T-helper 2 cell (primary cell): ENCODE measurements around the gene DYRK1B.
"Not testable (repeated sequence)": the region's sequence is repeated elsewhere in the genome, so short reads cannot be mapped to it uniquely, and the experiment has no call there.

Experiments used
- DNase-seq, 5 experiments: peaks; one replicate each; pipeline versions ENCODE4 v3.0.0 to v3.0.0-alpha.2; 2012 to 2022

The DYRK1B gene

DNA sequence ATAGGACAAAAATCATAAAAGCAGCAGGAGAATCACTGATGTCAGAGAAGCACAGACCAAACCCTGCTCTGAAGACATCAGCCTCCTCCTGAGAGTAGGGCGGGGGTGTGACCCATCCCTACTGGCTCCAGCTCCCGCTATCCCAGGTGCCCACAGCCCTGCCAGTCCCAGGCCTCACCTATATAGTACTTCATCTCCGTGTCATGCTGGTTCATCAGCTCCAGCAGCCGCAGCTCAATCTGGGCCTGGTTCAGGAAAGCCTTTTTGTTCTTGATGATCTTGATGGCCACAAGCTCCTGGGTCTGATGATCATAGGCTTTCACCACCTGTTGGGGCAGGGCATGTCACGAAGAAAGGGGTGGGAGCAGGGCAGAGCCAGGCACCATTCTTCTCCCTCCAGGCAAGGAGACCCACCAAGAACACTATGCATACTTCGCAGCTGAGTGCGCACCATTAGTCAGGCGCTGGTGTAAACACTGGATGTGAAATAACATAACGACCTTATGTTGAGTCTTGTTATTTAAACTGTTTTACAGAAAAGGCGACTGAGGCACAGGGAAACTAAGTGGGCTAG, 4.2 kb downstream of the DYRK1B start:
- DNase-seq, result no peak

DNA sequence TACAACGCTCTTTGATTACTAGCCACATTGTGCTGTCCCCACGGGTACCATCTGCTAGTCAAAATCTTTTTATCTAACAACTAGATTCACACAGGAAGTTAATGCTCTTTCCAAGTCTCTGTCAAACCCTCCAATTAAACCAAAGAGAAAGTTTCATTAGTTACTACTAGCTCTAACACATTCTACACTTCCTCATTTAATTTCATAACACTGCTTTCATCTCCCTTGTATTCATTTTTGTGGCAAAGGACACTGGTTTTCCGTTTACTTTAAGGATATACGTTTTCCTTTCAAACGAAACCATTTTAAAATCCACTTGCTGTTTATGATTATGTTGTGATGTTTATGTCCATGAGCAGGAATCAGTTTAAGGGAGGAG, 5.3 kb downstream of the DYRK1B start:
- DNase-seq, result peak in 1 of 5 experiments; percentile 19

- peak in 1 of 5 experiments; percentile 34 for DNase-seq
Measured at GRCh38 chr19:39828015-39828653, 5.8 kb downstream of the DYRK1B start.

- no peak for DNase-seq
Measured at GRCh38 chr19:39827216-39827615, 6.7 kb downstream of the DYRK1B start.

DNA sequence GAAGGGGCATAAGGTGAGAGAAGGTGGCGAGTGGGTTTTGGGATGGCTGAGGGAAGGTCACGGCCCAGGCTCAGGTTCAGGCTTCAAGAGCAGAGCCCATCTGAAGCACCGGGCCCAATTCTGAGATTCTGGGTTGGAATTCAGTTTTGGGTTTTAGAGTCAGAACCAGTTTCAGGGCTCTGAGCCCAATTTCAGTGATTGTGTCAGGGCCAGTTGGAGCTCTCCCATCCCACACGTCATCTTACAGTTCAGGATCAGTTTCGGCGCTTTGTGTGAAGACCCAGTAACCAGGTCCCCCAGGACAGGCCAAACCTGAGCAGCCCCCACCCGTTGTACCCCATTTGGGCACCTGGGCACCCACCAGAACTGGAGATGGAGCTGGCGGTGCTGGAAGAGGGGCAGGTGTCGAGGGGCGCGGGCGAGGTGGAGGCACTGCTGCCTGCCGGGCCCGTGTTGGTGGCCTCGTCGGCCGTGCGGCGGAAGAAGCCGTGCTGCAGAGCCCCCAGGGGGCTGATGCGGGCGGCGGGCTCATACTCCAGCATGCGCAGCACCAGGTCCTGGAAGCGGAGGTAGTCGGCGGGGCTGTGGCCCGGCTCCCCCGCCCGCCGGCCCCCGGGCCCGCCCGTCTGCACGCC, 7.5 kb downstream of the DYRK1B start:
- DNase-seq, result no peak

DNA sequence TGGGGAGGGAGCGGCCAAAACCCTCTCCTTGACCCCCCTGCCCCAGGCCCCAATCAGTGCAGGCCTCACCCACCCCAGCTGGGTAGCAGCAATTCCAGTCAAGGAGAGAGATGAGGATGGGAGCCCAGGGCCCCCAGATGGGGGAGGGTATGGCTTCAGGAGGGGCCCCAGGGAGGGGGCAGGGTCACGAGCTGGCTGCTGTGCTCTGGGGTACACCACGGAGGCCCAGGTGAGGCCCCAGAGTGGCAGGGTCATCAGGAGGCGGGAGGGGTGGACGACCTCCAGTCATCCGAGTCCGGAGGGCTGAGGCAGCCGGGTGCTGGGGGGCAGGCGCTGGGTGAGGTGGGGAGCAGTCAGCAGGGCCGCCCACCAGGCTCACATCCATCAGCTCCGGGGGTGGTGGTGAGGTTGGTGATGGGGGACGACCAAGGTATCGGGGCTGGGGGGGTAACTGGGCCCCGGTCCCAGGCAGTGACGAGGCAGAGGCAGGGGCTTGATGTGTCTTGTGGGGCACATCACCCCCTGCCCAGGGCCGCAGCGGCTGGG, 8.4 kb downstream of the DYRK1B start:
- DNase-seq, result no peak

DNA sequence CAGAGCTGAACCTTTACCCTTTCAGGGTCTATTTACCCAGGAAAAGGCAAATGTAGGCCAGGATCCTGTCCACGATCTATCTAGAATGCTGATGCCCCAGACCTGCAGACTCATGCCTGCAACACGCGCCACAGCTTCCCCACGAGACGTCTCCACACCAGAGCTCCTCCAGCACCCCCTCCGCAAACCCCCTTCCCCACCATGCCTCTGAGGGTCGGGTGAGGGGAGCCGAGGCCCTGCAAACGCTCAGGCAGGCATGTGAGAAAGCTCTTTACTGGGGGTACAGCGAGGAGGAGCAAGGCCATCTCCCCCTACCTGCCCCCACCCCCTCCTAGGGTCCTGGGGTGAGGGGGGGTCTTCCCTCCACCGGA, 8.9 kb downstream of the DYRK1B start:
- DNase-seq, result no peak

DNA sequence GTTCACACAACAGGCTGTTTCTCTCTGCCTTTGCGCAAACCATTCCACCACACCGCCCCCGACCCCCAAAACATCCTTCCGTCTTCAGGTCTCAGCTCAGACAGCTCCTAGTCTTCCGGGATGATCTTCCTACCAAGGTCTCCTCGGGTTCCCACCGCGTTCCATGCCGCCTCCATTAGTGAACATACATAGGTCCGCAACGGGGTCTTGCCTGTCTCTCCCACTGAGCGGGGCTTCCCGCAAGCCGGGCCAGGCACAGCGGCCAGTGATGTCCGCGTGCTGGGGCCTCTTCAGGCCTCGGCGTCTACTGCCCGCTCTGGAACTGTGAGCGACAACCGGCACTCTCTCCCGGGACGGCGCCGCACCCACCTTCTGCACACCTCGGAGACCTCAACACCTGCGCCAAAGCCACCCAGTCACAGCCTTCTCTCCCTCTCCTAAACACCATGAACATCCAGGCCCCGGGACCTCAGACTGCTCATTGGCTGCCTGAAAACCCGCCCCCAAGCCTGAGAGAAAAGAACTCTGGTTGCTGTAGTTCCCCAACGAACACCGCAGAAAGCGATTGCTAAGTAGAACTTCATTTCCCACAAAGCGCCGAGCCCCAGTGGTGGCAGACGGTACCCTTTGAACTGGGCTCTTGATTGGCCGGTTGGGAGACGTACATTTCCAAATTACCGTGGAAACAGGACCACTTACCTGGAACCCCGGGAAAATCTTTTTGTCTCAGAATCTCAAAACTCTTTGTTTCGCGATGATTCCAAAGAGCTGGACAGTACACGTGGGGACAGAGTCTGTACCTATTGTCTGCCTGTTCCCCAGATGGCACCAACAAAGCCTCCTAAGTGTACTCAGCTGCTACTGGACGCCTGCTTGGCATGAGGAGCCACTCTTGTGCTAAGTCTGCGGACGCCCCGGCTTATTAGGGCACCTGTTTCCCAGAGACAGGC, 9.5 kb downstream of the DYRK1B start:
- DNase-seq, result peak; percentile 65 to 95 (median 81)

DNA sequence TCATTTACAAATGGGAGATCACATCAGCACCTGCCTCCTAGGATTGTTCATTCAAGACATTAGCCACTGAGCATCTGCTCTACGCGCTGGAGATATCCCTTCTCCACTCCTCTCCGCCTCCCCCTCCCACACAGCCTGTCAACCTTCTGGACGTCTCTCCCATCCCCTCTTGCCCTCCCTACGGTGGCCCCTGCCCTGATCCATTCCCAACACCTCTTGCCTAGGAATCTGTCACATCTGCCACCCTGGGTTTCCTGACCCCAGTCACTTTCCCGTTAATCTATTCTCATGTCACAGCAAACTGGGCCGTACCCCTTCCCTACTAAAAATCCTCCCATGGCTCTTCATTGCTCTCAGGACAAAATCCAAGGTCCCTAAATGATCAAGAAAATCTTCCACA, 10.3 kb downstream of the DYRK1B start:
- DNase-seq, result no peak

DNA sequence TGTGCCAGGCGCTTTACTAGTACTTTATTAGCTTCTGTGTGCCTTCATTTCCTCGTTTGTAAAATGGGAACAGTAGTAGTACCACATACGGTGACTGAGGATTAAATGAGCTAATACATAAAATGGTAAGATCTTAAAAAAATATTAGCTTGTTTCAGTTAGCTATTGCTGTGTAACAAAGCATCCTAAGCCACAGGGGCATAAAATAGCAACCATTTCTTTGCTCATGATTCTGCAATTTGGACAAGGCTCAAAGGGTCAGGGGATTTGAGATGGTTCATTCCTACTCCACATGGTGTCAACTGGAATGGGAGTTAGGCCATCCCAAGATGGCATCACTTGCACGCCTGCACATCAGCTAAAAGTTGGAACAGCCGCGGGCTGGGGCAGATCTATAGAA, 13.3 kb downstream of the DYRK1B start:
- DNase-seq, result no peak

GRCh38 chr19:39819786-39820185, 14.2 kb downstream of the DYRK1B start:
- no peak for DNase-seq

DNA sequence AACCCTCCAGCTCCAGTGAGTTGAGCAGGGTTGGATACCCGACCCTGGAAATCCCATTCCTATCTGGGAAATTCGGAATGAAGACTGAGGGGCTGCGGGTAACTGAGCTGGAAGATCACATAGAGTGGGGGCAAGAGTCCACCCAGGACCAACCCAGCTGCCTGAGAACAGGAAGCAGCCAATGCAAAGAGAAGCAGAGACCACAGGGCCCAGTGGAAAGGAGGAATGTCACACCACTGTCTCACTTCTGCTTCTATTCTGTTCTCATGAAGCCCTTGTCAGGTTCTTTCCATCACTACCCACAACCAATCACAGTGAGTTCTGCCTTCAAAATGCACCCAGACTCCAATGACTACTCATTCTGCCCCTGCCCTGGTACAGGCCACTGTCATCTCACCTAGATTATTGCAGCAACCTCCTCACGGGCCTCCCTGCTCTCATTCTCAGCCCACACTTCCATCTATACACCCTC, 15.3 kb downstream of the DYRK1B start:
- no peak for DNase-seq

GRCh38 chr19:39817888-39818561, 15.9 kb downstream of the DYRK1B start:
- DNase-seq, result no peak

- DNase-seq, result no peak
Measured at GRCh38 chr19:39816287-39817048, 17.5 kb downstream of the DYRK1B start.

- no peak for DNase-seq
Measured at GRCh38 chr19:39814595-39814994, 19.4 kb downstream of the DYRK1B start.

GRCh38 chr19:39814111-39814510, 19.9 kb downstream of the DYRK1B start:
- DNase-seq, result not testable (repeated sequence)

- no peak for DNase-seq
Measured at GRCh38 chr19:39813264-39813993, 20.5 kb downstream of the DYRK1B start.

DNA sequence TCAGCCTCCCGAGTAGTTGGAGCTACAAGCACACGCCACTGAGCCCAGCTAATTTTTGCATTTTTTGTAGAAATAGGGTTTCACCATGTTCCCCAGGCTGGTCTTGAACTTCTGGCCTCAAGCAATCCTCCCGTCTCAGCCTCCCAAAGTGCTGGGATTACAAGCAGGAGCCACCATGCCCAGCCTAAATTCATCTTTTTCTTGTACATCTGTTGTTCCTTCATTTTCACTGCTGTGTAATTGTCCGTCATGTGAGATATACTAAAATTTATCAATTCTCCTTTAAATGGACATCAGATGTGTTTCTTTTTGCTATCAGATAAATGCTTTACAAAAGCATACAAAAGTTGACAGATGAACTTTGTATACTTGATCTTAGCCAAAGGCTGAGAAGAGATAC, 22.9 kb downstream of the DYRK1B start:
- no peak for DNase-seq

DNA sequence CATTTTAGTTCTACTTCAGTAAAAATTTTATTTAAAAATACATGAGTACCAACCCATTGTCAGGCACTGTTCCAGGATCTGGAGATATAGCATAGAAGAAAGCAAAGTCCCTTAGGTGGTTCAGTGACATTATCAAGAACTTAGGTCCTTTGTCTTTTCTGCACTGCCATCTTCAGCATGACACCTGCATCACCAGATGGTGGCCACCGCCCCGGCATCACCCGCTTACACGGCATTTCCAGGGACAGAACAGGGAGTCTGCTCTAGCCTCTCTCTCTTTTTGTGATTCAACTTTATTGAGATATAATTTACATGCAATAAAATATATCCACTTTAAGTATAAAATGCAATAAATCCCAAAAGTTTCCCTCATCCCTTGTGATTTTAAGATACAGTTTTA, 23.5 kb downstream of the DYRK1B start:
- no peak for DNase-seq

GRCh38 chr19:39809368-39809767, 24.6 kb downstream of the DYRK1B start:
- no peak for DNase-seq

GRCh38 chr19:39808688-39809087, 25.3 kb downstream of the DYRK1B start:
- peak in 1 of 5 experiments; percentile 19 for DNase-seq
